Central memory CD8-positive, alpha-beta T cell (primary cell): ENCODE results near the gene DNMBP.
A peak's percentile ranks its signal among the peaks of the same experiment; 100 is the strongest.

Source experiments
- ATAC-seq: fragments of 150-1000 bp; cut with Tn5 transposase; replicated peaks from 2 replicates; pipeline ENCODE4 v1.10.0; 2022; ENCODE audit warnings: mild to moderate bottlenecking, moderate FRiP score, moderate number of reproducible peaks; ENCODE audit not compliant: poor library complexity, severe bottlenecking; ENCODE audit errors: extremely low read depth
- DNase-seq, 2 donors: peaks; one replicate each; pipeline ENCODE4 v3.0.0; 2021; ENCODE audit warnings: low spot score in 2 of 2
- H3K27ac Mint-ChIP-seq: one replicate; pipeline ENCODE4 v1.8.0; 2022; ENCODE audit warnings: low read depth, mild to moderate bottlenecking, moderate library complexity, mixed read lengths
- H3K27me3 Mint-ChIP-seq: one replicate; pipeline ENCODE4 v1.8.0; 2022; ENCODE audit warnings: mixed read lengths
- H3K36me3 Mint-ChIP-seq: one replicate; pipeline ENCODE4 v1.8.0; 2022; ENCODE audit warnings: mild to moderate bottlenecking, moderate library complexity, mixed read lengths; ENCODE audit not compliant: insufficient read depth
- H3K4me1 Mint-ChIP-seq: one replicate; pipeline ENCODE4 v1.8.0; 2022; ENCODE audit warnings: mixed read lengths
- H3K4me3 Mint-ChIP-seq: one replicate; pipeline ENCODE4 v1.8.0; 2022; ENCODE audit warnings: mild to moderate bottlenecking, moderate library complexity, mixed read lengths
- H3K9me3 Mint-ChIP-seq: one replicate; pipeline ENCODE4 v1.8.0; 2022; ENCODE audit warnings: mixed read lengths

DNMBP gene

GRCh38 chr10:100009793-100010676 is at the start of gene DNMBP:
Gene DNMBP (minus strand): TSS chr10:100009947. CDS start chr10:99972124, 37,823 bp downstream.
- peak within 1 kb of the TSS; percentile 89 for H3K4me3 Mint-ChIP-seq
- H3K4me1 Mint-ChIP-seq = peaks cover 37% of the 10 kb centered on the region
- peak; percentile 96 for ATAC-seq
- DNase-seq = peak; percentile 59 to 68
- peak within 1 kb of the TSS; percentile 26 for H3K27ac Mint-ChIP-seq
- H3K9me3 Mint-ChIP-seq = no peaks in the 10 kb centered on the region
- peaks cover 4% of the 10 kb centered on the region for H3K36me3 Mint-ChIP-seq
- H3K27me3 Mint-ChIP-seq = no peaks in the 10 kb centered on the region

- ATAC-seq = no peak
- Mint-ChIP-seq H3K4me3 (no peak overlapping the region), H3K9me3 (no peaks in the 10 kb centered on the region), H3K27me3 (peaks cover 10% of the 10 kb centered on the region), H3K4me1 (no peaks in the 10 kb centered on the region), H3K36me3 (no peaks in the 10 kb centered on the region), H3K27ac (no peak overlapping the region)
- no peak for DNase-seq
These were observed 48.2 kb upstream of the DNMBP start for GRCh38 chr10:100057948-100058347.

GRCh38 chr10:100053686-100054460 is 44.1 kb upstream of the DNMBP start:
- Mint-ChIP-seq H3K27me3 (peaks cover 10% of the 10 kb centered on the region), H3K4me3 (no peak overlapping the region), H3K27ac (no peak overlapping the region), H3K9me3 (no peaks in the 10 kb centered on the region), H3K4me1 (no peaks in the 10 kb centered on the region), H3K36me3 (no peaks in the 10 kb centered on the region)
- DNase-seq (no peak), ATAC-seq (no peak)

- H3K9me3 Mint-ChIP-seq = no peaks in the 10 kb centered on the region
- H3K27ac Mint-ChIP-seq = no peak overlapping the region
- no peaks in the 10 kb centered on the region for H3K4me1 Mint-ChIP-seq
- no peaks in the 10 kb centered on the region for H3K36me3 Mint-ChIP-seq
- peak; percentile 58 for ATAC-seq
- peak; percentile 61 to 78 for DNase-seq
- no peak overlapping the region for H3K4me3 Mint-ChIP-seq
- peaks cover 12% of the 10 kb centered on the region for H3K27me3 Mint-ChIP-seq
These were observed 36.3 kb upstream of the DNMBP start for GRCh38 chr10:100046021-100046486.

DNA sequence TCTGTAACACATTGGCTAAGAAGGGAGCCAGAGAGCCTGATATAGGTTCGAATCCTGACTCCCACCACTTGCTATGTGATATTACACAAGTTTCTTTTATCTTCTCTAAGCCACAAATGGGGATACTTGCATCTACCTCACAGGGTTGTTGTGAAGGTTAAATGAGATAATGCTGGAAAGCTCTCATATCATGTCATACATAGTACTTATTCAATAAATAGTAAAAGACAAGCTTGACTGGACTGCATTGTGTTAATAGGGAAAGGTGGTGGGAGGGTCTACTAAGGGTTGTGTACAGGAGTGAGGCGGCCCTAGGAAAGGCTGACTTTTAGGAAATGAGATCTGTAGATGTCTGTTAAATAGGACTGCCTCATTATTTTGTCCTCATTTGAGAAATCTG is 35.8 kb upstream of the DNMBP start:
- no peaks in the 10 kb centered on the region for H3K36me3 Mint-ChIP-seq
- no peaks in the 10 kb centered on the region for H3K9me3 Mint-ChIP-seq
- peaks cover 12% of the 10 kb centered on the region for H3K27me3 Mint-ChIP-seq
- no peak overlapping the region for H3K4me3 Mint-ChIP-seq
- DNase-seq = no peak
- no peak overlapping the region for H3K27ac Mint-ChIP-seq
- no peaks in the 10 kb centered on the region for H3K4me1 Mint-ChIP-seq
- no peak for ATAC-seq

DNA sequence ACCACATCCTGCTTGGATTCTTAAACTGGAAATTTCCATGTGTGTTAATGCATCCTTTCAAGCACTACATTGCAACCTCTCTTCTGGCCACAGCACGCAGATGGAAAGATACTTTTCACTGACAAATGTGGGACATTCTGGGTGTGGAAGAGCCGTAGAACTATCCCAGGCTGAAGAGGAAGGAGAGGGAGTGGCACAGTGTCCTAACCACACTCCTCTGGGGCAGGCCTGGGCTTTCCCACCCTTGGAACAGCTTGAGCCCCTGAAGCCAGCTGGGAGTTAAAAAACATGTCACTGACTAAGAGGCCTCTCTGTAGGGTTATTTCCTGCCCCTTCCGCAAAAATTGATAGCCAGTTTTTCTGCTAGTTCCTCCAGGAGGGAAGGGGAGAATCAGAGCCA is 34.0 kb upstream of the DNMBP start:
- H3K27me3 Mint-ChIP-seq = peaks cover 19% of the 10 kb centered on the region
- no peaks in the 10 kb centered on the region for H3K36me3 Mint-ChIP-seq
- no peak overlapping the region for H3K27ac Mint-ChIP-seq
- H3K9me3 Mint-ChIP-seq = no peaks in the 10 kb centered on the region
- DNase-seq (no peak), ATAC-seq (no peak)
- H3K4me1 Mint-ChIP-seq = no peaks in the 10 kb centered on the region
- H3K4me3 Mint-ChIP-seq = no peak overlapping the region

GRCh38 chr10:100043344-100043743 is 33.6 kb upstream of the DNMBP start:
- DNase-seq (no peak), ATAC-seq (no peak)
- Mint-ChIP-seq H3K4me3 (no peak overlapping the region), H3K27me3 (peaks cover 24% of the 10 kb centered on the region), H3K27ac (no peak overlapping the region), H3K4me1 (no peaks in the 10 kb centered on the region), H3K9me3 (no peaks in the 10 kb centered on the region), H3K36me3 (no peaks in the 10 kb centered on the region)

DNA sequence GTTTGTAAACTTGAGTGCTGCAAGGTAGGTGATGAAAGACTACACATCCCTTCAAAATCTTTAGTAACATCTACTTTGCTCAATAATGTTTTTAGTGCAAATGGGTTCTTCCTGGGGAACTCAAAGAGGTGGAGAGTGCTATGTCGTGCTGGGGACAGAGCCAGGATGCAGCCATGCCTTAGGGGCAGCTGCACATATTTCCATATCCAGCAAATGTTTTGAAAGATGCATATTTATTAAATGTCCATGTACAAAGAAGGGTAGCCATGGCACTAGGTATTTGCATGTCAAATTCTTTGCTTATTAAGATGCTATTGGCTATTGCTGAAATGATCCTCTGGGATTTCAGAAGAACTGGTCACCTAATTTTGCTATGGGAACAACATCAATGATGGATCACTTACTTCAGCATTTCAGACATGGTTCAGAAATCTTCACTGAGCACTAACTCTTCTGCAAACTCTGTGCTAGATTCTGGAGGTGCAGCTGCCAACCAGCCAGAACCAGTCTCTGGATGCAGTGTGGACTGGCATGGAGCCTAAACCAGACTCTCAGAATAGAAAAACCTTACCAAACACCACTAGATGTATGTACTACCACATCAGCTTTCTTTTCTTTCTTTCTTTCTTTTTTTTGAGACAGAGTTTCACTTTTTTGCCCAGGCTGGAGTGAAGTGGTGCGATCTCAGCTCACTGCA is 31.7 kb upstream of the DNMBP start:
- Mint-ChIP-seq H3K27me3 (peaks cover 43% of the 10 kb centered on the region), H3K4me1 (no peaks in the 10 kb centered on the region), H3K9me3 (no peaks in the 10 kb centered on the region), H3K4me3 (no peak overlapping the region), H3K27ac (no peak overlapping the region), H3K36me3 (no peaks in the 10 kb centered on the region)
- DNase-seq (no peak), ATAC-seq (no peak)

DNA sequence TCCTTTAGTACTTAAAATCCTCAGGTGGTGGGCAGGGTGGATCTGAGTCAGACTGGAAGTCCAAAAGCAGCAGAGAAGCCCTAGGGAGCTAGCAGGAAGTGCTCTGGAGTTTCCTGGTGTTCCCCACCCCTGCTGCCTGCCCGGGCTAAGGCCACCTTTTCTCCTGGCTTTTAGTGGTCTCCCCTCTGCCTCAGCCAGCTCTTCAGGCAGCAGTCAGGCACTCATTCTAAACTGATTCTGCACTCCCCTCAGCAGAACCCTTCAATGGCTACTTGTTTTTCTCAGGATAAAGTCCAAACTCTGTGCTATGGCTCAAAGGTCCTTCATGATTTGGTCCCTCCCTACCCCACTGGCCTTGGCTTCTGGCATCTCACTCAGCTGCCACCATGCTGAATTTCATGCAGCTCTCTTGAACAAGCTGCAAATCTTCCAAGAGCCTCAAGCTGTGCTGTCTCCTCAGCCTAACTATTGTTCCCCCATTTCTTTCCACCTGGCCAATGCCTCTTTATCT is 28.9 kb upstream of the DNMBP start:
- no peak overlapping the region for H3K27ac Mint-ChIP-seq
- H3K4me1 Mint-ChIP-seq = no peaks in the 10 kb centered on the region

DNA sequence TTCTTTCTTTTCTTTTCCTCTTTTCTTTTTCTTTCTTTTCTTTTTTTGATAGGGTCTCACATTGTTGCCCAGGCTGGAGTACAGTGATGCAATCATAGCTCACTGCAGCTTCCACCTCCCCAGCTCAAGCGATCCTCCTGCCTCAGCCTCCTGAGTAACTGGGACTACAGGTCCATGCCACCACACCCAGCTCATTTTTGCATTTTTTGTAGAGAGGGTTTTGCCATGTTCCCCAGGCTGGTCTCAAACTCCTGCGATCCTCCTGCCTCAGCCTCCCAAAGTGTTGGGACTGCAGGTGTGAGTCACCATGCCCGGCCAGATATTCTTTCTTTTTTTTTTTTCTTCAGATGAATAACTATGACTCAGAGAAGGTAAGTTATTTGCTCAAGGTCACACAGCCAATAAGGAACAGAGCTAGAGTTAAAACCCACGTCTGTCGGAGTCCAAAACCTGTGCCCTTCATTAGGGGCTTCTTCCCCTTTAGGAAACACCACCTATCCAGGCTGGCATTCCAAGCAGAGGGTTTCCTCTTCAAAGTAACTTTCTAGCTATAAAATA is 28.1 kb upstream of the DNMBP start:
- no peak overlapping the region for H3K27ac Mint-ChIP-seq
- H3K36me3 Mint-ChIP-seq = no peaks in the 10 kb centered on the region
- peaks cover 52% of the 10 kb centered on the region for H3K27me3 Mint-ChIP-seq
- ATAC-seq = no peak
- no peaks in the 10 kb centered on the region for H3K9me3 Mint-ChIP-seq
- H3K4me1 Mint-ChIP-seq = no peaks in the 10 kb centered on the region
- H3K4me3 Mint-ChIP-seq = no peak overlapping the region
- DNase-seq = no peak

More for the DNA sequence above, 28.9 kb upstream of the DNMBP start:
- DNase-seq = no peak
- ATAC-seq = no peak
- H3K27me3 Mint-ChIP-seq = peaks cover 52% of the 10 kb centered on the region
- no peaks in the 10 kb centered on the region for H3K9me3 Mint-ChIP-seq
- no peak overlapping the region for H3K4me3 Mint-ChIP-seq
- H3K36me3 Mint-ChIP-seq = no peaks in the 10 kb centered on the region

DNA sequence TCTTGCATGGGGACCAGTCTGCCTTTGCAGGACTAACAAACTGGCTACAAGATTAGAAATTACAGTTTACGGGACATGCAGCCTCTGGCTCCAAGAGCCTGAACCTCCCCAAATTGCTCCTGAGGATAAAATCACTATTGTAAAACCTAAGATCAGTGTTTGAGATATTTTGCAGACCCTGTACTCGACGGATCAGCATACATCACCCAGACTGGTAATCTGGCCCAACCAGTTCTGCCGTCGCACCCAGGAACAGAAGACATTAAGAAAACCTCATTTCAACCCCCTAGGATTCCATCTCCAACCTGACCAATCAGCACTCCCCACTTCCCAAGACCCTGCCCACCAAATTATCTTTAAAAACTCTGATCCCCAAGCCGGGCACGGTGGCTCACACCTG is 27.1 kb upstream of the DNMBP start:
- Mint-ChIP-seq H3K4me1 (no peaks in the 10 kb centered on the region), H3K4me3 (no peak overlapping the region), H3K27me3 (peaks cover 43% of the 10 kb centered on the region), H3K9me3 (no peaks in the 10 kb centered on the region), H3K27ac (no peak overlapping the region), H3K36me3 (no peaks in the 10 kb centered on the region)
- DNase-seq = no peak
- ATAC-seq = no peak

- ATAC-seq (no peak), DNase-seq (no peak)
- H3K27ac Mint-ChIP-seq = no peak overlapping the region
- H3K9me3 Mint-ChIP-seq = no peaks in the 10 kb centered on the region
- no peak overlapping the region for H3K4me3 Mint-ChIP-seq
- no peaks in the 10 kb centered on the region for H3K36me3 Mint-ChIP-seq
- H3K4me1 Mint-ChIP-seq = no peaks in the 10 kb centered on the region
- H3K27me3 Mint-ChIP-seq = peaks cover 33% of the 10 kb centered on the region
These were observed 24.1 kb upstream of the DNMBP start for GRCh38 chr10:100033766-100034418.
